NCI-H446 (cell line): Measurements from ENCODE around the gene LRRC34.

Source experiments
- DNase-seq, 2 experiments: peaks; one replicate each; lab custom pipeline; 2025; lab: John Stamatoyannopoulos, UW

The LRRC34 gene

DNA sequence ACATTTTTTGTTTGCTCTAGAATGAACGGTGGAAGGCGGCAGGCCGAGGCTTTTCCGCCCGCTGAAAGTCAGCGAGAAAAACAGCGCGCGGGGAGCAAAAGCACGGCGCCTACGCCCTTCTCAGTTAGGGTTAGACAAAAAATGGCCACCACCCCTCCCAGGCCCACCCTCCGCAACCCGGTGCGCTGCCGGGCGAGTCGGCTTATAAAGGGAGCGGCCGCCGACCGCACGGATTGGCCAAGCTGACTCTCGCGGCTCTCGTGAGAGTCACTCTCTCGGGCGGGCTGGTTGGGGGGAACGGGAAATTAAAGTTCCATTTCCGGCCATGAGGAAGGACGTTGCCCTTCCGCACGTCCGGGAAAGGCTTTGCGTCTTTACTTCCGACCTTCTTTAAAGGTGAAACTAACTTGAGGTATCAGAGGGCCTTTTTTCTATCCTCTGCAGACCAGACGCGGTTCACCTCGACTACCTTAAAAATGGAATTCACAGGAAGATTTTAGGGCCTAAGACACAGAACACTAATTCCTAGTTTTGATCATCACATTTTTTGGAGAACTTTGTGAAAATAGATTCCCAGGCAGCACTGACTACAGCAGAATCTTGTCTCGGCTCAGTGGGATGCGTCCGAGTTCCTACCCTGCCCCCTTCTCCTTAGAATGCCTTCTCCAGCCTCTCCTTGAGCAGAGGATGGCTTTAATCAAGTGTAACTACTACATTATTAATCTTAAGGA is 47.7 kb downstream of the LRRC34 start, which contains the start of gene TERC:
TERC (minus strand) TSS at position 179 of the 731 bp plus-strand sequence.
- peak; percentile 70 to 96 for DNase-seq

DNA sequence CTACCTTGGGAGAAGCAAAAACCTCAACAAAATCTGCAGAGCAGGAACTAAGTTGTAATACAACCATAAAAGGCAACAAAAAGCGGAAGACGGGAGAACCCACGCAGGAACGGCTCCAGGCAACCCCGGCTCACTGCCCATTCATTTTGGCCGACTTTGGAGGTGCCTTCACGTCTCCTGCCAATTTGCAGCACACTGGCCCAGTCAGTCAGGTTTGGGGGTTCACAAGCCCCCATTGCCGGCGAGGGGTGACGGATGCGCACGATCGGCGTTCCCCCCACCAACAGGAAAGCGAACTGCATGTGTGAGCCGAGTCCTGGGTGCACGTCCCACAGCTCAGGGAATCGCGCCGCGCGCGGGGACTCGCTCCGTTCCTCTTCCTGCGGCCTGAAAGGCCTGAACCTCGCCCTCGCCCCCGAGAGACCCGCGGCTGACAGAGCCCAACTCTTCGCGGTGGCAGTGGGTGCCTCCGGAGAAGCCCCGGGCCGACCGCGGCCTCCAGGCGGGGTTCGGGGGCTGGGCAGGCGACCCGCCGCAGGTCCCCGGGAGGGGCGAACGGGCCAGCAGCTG is 48.3 kb downstream of the LRRC34 start:
- peak in 1 of 2 experiments; percentile 53 for DNase-seq

DNA sequence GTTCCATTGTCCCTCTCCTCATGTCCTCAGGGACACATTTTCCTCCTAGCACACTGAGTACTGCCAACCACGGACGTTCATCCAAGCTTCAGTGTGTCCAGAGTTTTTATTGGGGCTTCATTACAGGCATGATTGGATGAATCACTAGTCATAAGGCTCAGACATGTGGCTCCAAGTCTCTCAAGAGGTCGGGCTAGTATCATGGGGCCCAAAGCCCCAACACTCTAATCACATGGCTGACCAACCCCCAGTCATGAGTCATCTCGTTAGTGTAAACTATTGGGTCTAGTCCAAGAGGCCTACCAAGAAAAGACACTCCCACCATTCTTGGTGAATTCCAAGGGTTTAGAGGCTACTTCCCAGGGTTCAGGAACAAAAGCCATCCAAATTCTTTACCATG is 52.2 kb downstream of the LRRC34 start:
- no peak for DNase-seq

DNA sequence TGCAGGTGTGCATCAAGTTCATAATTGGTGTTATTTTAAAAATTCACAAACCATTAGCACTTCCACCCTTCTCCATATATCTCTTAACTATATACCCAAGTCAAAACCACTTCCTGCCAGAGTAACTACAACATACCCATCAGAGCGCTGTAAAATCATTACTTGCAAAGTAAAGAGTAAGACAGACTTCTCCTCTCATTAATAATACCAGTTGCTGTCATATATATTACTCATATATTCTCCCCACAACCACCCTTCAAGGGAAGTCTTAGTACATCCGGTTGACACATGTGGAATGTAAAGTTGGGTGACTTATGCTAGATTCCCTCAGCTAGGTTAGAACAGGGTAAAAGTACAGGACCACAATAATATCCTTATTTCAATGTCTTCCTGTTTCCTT is 53.4 kb downstream of the LRRC34 start:
- DNase-seq: no peak

DNA sequence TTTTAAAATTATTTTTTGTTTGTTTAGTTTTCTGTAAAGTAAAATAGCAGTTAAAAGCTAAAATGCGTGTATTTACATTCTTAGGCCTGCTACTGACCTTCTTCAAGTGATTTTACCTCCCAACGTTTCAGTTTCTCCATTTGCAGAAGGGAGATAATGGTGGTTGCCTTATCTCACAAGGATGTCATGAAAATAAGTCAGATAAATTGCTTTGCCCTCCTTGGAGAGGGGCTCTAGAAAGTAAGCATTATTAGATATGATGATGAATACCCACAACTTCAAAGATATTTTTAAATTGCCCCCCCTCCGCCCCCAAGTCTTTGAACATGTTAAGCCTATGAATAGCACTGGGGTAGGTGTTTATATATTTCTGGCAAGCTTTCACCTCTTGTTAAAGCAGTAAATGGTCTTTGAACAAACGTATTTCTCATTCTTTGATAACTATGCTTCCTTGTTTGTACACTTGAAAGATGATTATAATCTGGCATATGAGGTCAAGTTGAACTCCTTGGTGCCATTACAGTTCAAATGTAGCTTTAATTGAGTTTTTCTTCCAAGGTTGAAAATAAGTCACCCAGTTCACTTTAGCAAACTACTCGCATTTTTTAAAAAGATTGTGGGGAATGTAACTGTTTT is 54.2 kb downstream of the LRRC34 start:
- DNase-seq: no peak

DNA sequence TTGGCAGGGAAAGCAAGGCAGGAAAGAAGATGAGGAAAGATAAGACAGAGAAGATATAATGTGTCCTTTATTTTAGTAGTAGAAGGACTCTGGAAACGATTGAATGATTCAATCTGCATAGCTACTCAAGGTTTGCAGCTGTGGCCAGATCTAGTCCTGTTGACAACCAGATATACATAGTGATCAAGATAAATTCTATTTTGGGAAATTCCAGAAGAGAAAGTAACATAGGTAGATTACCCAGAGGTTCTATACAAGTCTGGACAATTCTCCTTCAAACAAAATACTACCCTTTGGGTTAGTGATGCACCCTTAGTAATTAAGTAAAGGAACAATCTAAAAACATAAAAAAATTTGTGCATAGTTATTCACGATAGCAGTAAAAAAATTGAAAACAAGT is 57.2 kb downstream of the LRRC34 start:
- DNase-seq: no peak

DNA sequence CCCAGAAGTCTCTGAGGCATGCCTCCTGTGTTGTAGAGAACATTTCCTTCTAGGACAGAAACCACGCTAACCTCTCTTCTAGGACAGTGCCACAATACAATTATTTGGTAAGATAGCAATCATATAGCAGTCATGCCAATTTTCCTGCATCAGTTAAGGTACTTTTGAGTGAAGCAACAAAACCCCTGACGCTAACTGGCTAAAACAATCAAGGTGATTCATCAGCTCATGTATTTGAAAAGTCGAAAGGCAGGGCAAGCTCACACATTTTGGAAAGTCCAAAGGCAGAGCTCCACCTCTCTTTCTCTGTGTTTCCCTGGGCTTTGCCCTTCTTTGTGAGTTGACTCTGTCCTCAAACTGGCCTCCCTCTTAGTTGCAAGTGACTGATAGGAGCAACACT is 58.0 kb downstream of the LRRC34 start:
- no peak for DNase-seq

DNA sequence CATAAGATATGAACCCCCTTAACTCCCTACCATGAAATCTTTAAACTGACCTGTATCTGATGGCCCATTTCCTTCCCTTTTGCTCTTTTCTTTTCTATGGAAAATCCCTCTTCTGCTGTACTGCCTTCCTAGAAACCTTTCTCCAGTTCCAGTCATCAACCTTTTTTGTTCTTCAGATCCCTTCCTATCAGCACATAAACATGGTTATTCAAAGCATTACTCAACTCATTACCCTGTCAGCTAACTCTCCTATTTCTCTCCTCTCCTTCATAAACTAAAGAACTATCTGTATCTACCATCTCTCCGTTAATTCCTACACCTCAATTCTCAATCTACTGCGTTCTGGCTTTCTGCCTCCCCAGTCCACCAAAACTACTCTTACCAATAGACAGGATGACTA is 60.8 kb downstream of the LRRC34 start:
- no peak for DNase-seq

DNA sequence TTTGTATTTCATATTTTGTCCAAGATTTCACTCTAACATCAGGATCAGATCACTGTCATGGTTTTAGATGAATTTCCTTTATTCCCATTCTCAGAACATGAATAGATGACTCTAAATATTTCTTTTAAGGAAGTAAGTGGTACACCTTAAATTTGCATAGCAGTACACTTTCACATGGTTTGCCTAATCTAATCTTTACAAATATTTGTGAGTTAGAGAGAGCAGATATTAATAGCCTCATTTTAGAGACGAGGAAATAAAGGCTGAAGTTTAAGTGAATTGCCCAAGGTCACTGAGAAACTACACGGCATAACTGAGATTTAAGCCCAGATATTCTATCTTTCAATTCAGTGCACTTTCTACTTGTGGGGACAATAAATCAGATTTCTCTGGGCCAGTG is 62.0 kb downstream of the LRRC34 start:
- no peak for DNase-seq

DNA sequence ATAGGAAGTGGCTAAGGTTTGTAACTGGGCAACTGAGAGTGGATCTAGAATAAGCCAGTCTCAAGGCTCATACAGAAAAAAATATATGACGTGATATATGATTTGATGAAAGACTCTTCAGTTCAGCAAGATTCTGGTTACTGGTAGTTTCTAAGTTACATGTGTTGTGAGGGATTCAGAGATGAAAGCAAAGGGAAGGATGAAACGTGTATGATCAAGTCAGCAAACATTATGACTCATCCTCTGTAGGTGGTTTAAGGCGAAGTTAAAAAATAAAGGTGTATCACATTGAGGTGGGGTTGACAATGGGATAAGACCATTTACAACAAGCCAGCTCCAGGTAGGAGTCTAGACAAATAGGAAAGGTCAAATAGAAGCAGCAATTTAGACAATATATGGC is 64.0 kb downstream of the LRRC34 start:
- DNase-seq: no peak

DNA sequence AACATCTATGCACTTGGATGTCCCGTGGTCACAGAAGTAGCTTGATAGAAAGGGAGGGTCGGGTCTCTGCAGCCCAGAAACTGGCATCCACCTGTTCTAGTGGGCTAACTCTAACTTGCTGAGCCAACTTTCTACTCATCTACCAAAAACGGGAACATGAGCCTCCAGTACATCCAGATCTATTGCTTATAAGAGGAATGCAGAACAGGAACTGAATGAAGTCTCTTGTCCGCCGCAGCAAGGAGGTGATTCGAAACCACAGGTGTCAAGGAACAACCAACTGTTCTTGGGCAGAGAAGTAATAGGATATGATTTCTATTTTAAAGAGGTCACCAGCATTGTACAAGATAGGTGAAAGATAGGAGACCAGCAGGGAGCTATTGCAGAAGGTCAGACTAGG is 65.8 kb downstream of the LRRC34 start:
- DNase-seq: no peak

DNA sequence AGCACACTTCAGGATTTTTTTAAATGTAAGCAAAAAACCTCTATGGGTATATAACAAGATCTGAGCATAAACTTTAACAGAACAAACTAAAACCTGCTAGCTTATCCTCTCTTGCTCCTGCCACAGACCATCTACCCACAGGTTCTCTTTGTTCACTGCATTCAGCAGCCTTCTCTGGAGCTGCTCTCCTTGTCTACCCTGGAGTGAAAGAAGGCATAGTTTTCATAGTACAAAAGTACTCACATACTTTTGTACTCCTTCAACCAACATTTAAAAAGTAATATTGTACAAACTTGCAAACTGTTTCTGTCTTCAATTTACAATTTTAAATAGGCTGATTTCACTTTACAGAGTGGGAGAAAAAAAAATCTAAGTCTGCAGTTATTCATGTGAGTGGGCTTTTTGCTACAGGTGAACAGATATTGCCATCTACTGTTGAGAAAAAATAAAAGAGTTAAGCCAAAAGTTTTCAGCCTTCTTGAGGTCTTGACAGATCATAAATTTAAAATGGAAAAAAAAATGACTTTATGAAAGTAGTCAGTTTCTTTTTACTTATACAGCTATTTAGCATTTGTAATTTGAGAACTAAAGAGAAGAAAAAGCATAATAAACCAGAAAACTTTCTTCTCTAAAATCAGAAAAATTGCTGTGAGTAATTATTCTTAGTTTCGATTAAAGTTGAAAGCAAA is 68.2 kb downstream of the LRRC34 start:
- no peak for DNase-seq
